ENCODE measurements around the gene GREB1L.

GREB1L gene

GRCh38 chr18:21300035-21300907, 58.2 kb downstream of the GREB1L start:
- no peak for DNase-seq (ENCODE audit: low read depth in 2 of 2)
- no peak for TF ChIP-seq CTCF (IDR thresholded peaks at IDR 0.05; ENCODE audit: low read depth, low read length)
- no peak overlapping the region for H3K4me3 ChIP-seq (replicated peaks in 1 of 2; ENCODE audit: low read depth in 2 of 2, low read length in 2 of 2)

GRCh38 chr18:21300908-21301200, 58.8 kb downstream of the GREB1L start:
- H3K4me3 ChIP-seq (replicated peaks in 1 of 2; ENCODE audit: low read depth in 2 of 2, low read length in 2 of 2) = no peak overlapping the region
- peak in 1 of 2 donors; percentile 29 for DNase-seq (ENCODE audit: low read depth in 2 of 2)
- TF ChIP-seq CTCF (IDR thresholded peaks at IDR 0.05; ENCODE audit: low read depth, low read length) = no peak

- H3K4me3 ChIP-seq (replicated peaks in 1 of 2; ENCODE audit: low read depth in 2 of 2, low read length in 2 of 2) = no peak overlapping the region
- no peak for DNase-seq (ENCODE audit: low read depth in 2 of 2)
- TF ChIP-seq CTCF (IDR thresholded peaks at IDR 0.05; ENCODE audit: low read depth, low read length) = no peak
Observed at GRCh38 chr18:21303445-21303844, 61.4 kb downstream of the GREB1L start.

GRCh38 chr18:21303895-21304294, 61.9 kb downstream of the GREB1L start:
- no peak for TF ChIP-seq CTCF (IDR thresholded peaks at IDR 0.05; ENCODE audit: low read depth, low read length)
- no peak overlapping the region for H3K4me3 ChIP-seq (replicated peaks in 1 of 2; ENCODE audit: low read depth in 2 of 2, low read length in 2 of 2)
- DNase-seq (ENCODE audit: low read depth in 2 of 2) = peak in 1 of 2 donors; percentile 28

- TF ChIP-seq CTCF (IDR thresholded peaks at IDR 0.05; ENCODE audit: low read depth, low read length) = no peak
- no peak overlapping the region for H3K4me3 ChIP-seq (replicated peaks in 1 of 2; ENCODE audit: low read depth in 2 of 2, low read length in 2 of 2)
- DNase-seq (ENCODE audit: low read depth in 2 of 2) = no peak
Observed at GRCh38 chr18:21305621-21306020, 63.6 kb downstream of the GREB1L start.

- peak in 1 of 2 donors; percentile 18 for DNase-seq (ENCODE audit: low read depth in 2 of 2)
- no peak overlapping the region for H3K4me3 ChIP-seq (replicated peaks in 1 of 2; ENCODE audit: low read depth in 2 of 2, low read length in 2 of 2)
- no peak for TF ChIP-seq CTCF (IDR thresholded peaks at IDR 0.05; ENCODE audit: low read depth, low read length)
Observed at GRCh38 chr18:21306368-21306767, 64.3 kb downstream of the GREB1L start.

GRCh38 chr18:21307578-21307977, 65.5 kb downstream of the GREB1L start:
- no peak for TF ChIP-seq CTCF (IDR thresholded peaks at IDR 0.05; ENCODE audit: low read depth, low read length)
- no peak overlapping the region for H3K4me3 ChIP-seq (replicated peaks in 1 of 2; ENCODE audit: low read depth in 2 of 2, low read length in 2 of 2)
- no peak for DNase-seq (ENCODE audit: low read depth in 2 of 2)
